HUES64 (cell line): ENCODE data around the gene ATP5F1D. TPM values are rescaled to one million over a fixed set of nuclear protein-coding genes. Genes with fewer than 3 reads are reported as not detected.
"Not testable (repeated sequence)": the region's sequence is repeated elsewhere in the genome, so short reads cannot be mapped to it uniquely, and the experiment has no call there.

Experiments
- H3K27ac ChIP-seq: 2 replicates; pipeline ENCODE4 v1.7.0; 2013; ENCODE audit warnings: low read depth, low read length, inconsistent platforms
- H3K27me3 ChIP-seq: 2 replicates; pipeline ENCODE4 v1.6.1; 2013; ENCODE audit warnings: mild to moderate bottlenecking, low read length; ENCODE audit not compliant: insufficient read depth
- H3K36me3 ChIP-seq: 2 replicates; pipeline ENCODE4 v1.6.1; 2013; ENCODE audit warnings: mild to moderate bottlenecking, low read length; ENCODE audit not compliant: insufficient read depth
- H3K4me1 ChIP-seq: 2 replicates; pipeline ENCODE4 v1.6.1; 2013; ENCODE audit warnings: mild to moderate bottlenecking, low read length, moderate library complexity; ENCODE audit not compliant: insufficient read depth
- H3K4me3 ChIP-seq: 2 replicates; pipeline ENCODE4 v1.5.1; 2013; ENCODE audit warnings: mild to moderate bottlenecking, low read length, moderate library complexity
- H3K9ac ChIP-seq: 2 replicates; pipeline ENCODE4 v1.6.1; 2013; ENCODE audit warnings: mild to moderate bottlenecking, low read depth, low read length
- H3K9me3 ChIP-seq: 2 replicates; pipeline ENCODE4 v1.6.1; 2013; ENCODE audit warnings: low read depth, low read length; ENCODE audit not compliant: insufficient read depth
- WGBS: fragments of 150-250, 120-280 bp; methylation state at CpG from one replicate; pipeline ENCODE4 v1.1.7; 2013; ENCODE audit warnings: missing lambda C conversion rate; 5-methylcytosine and 5-hydroxymethylcytosine counted together
- polyA plus RNA-seq, 2 experiments: library from polyadenylated mRNA; stranded (reverse); fragments of 50-300 nt; gene quantifications; one replicate each; pipeline ENCODE4 v1.2.3, GENCODE V29; 2013

Gene ATP5F1D
- polyA plus RNA-seq (2013, experiment 1 of 2): 131 TPM
- 132 TPM for polyA plus RNA-seq (2013, experiment 2 of 2)

DNA sequence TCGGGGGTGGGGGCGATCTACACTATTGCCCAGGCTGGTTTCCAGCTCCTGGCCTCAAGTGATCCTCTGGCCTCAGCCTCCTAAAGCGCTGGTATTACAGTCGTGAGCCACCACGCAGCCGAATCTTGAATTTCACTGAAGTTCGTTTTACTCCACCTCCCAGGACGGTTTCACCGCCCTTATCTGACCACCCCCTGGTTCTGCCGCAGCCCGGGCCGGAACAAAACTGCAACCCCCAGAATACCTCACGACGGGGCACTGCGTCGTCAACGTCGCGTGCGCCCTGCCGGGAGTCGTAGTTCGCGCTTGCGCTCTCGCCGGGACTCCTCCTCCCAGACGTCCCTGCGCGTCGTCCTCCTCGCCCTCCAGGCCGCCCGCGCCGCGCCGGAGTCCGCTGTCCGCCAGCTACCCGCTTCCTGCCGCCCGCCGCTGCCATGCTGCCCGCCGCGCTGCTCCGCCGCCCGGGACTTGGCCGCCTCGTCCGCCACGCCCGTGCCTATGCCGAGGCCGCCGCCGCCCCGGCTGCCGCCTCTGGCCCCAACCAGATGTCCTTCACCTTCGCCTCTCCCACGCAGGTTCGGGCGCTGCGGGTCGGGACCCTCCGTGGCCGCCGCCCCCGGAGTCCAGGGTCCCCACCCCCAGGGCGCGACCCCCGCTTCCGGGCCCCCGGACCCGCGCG is at the start of gene ATP5F1D:
TSS of gene ATP5F1D (plus strand) at position 335 of the 679 bp plus-strand sequence. CDS start at position 435, 100 bp downstream.
- no peaks in the 10 kb centered on the region for H3K36me3 ChIP-seq
- H3K9ac ChIP-seq: peak within 1 kb of the TSS; percentile 73
- peak within 1 kb of the TSS; percentile 62 for H3K27ac ChIP-seq
- peaks cover 7% of the 10 kb centered on the region; the same call in 1 of the 2 replicates for H3K4me1 ChIP-seq
- 1% methylated on average over 79 of the region's 79 CpGs for WGBS
- no peaks in the 10 kb centered on the region for H3K9me3 ChIP-seq
- H3K27me3 ChIP-seq: no peaks in the 10 kb centered on the region
- peak within 1 kb of the TSS; percentile 68 for H3K4me3 ChIP-seq

DNA sequence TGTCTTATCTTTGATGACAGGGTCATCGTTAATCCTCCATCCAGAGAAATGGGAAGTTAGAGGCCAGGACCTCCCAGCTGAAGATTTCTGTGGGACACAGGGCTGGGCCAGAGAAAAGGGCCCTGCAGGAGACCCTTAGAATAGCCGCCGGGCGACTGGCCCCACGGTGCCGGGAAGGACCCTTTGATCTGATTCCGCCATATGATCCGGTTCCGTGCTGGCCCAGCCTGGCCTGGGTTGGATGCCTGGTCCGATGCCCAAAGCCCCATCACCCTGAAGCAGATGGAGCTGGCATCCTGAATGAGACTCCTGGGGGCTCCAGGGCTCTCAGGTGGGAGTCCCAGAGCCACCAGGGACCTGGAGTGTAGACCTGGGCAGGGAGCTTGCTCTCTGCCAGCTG is 42.0 kb upstream of the ATP5F1D start:
- no peaks in the 10 kb centered on the region for H3K27me3 ChIP-seq
- H3K9me3 ChIP-seq: no peaks in the 10 kb centered on the region
- WGBS: 89% methylated on average over 10 of the region's 10 CpGs
- H3K36me3 ChIP-seq: no peaks in the 10 kb centered on the region
- H3K4me3 ChIP-seq: no peak overlapping the region
- no peak overlapping the region for H3K9ac ChIP-seq
- no peak overlapping the region for H3K27ac ChIP-seq
- no peaks in the 10 kb centered on the region for H3K4me1 ChIP-seq

DNA sequence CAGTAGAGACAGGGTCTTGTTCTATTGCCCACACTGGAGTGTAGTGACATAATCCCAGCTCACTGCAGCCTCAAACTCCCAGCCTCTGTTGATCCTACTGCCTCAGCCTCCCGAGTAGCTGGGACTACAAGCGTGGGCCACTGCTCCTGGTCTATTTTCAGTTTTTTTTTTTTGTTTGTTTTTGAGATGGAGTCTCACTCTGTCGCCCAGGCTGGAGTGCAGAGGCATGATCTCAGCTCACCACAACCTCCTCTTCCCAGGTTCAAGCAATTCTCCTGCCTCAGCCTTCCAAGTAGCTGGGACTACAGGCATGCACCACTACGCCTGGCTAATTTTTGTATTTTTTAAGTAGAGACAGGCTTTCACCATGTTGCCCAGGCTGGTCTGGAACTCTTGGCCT is 40.9 kb upstream of the ATP5F1D start:
- 91% methylated on average over 4 of the region's 4 CpGs for WGBS

DNA sequence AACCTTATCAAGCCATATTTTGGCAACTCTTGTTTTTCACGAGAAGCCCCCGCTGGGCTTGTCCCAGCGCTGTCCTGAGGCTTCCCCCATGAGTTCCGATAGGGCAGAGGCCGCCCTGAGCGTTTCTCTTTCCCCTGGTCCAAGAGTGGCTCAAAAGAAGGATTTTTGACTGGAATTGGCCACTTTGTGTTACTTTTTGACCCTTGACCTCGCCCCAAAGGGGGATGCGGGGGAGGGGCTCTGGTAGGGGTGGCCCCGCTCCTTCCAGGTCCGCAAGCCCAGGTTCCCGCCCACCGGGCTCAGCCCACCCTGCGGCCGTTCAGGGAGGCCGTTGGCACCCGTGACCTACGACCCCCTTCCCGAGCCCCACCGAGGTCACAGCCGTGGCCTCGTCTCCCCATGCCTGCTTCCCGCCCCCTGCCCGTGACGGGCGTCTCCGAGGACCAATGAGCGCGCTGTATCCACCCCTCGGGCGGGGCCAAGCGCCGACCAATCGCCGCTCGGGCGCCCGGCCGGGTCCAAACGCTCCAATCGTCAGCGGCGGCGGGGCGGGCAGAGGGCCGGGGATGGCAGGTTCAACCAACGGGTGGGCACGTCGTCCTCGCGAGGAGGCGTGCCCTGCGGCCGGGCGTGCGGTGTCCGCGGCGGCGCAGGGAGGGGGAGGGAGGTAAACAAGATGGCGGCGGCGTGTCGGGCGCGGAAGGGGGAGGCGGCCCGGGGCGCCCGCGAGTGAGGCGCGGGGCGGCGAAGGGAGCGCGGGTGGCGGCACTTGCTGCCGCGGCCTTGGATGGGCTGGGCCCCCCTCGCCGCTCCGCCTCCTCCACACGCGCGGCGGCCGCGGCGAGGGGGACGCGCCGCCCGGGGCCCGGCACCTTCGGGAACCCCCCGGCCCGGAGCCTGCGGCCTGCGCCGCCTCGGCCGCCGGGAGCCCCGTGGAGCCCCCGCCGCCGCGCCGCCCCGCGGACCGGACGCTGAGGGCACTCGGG is 36.1 kb upstream of the ATP5F1D start, which contains the start of gene STK11:
TSS of gene STK11 (plus strand) at position 665 of the 986 bp plus-strand sequence. CDS start 1,136 bp downstream, outside the sequence.
- no peaks in the 10 kb centered on the region for H3K9me3 ChIP-seq
- peak within 1 kb of the TSS; percentile 74 for H3K27ac ChIP-seq
- WGBS: 4% methylated on average over 113 of the region's 114 CpGs
- peak within 1 kb of the TSS; percentile 75 for H3K4me3 ChIP-seq
- no peaks in the 10 kb centered on the region for H3K27me3 ChIP-seq
- peak within 1 kb of the TSS; percentile 84 for H3K9ac ChIP-seq
- 0 out of 2 replicates have a peak, but pooled peaks cover 6% of the 10 kb centered on the region for H3K4me1 ChIP-seq
- peaks cover 4% of the 10 kb centered on the region; the same call in 1 of the 2 replicates for H3K36me3 ChIP-seq

More for the DNA sequence above, 40.9 kb upstream of the ATP5F1D start:
- H3K27me3 ChIP-seq, H3K4me1 ChIP-seq, H3K9me3 ChIP-seq, H3K36me3 ChIP-seq, H3K4me3 ChIP-seq, H3K27ac ChIP-seq, H3K9ac ChIP-seq: not testable (repeated sequence)

DNA sequence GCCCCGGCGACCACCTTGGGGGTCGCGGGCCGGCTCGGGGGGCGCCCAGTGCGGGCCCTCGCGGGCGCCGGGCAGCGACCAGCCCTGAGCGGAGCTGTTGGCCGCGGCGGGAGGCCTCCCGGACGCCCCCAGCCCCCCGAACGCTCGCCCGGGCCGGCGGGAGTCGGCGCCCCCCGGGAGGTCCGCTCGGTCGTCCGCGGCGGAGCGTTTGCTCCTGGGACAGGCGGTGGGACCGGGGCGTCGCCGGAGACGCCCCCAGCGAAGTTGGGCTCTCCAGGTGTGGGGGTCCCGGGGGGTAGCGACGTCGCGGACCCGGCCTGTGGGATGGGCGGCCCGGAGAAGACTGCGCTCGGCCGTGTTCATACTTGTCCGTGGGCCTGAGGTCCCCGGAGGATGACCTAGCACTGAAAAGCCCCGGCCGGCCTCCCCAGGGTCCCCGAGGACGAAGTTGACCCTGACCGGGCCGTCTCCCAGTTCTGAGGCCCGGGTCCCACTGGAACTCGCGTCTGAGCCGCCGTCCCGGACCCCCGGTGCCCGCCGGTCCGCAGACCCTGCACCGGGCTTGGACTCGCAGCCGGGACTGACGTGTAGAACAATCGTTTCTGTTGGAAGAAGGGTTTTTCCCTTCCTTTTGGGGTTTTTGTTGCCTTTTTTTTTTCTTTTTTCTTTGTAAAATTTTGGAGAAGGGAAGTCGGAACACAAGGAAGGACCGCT is 35.2 kb upstream of the ATP5F1D start:
- Histone ChIP-seq H3K36me3 (peaks cover 4% of the 10 kb centered on the region; the same call in 1 of the 2 replicates), H3K4me1 (0 out of 2 replicates have a peak, but pooled peaks cover 6% of the 10 kb centered on the region), H3K27ac (no peak overlapping the region), H3K4me3 (peak overlapping the region; percentile 75), H3K27me3 (no peaks in the 10 kb centered on the region), H3K9ac (peak overlapping the region; percentile 84), H3K9me3 (no peaks in the 10 kb centered on the region)
- under 1% methylated on average over 78 of the region's 78 CpGs for WGBS

DNA sequence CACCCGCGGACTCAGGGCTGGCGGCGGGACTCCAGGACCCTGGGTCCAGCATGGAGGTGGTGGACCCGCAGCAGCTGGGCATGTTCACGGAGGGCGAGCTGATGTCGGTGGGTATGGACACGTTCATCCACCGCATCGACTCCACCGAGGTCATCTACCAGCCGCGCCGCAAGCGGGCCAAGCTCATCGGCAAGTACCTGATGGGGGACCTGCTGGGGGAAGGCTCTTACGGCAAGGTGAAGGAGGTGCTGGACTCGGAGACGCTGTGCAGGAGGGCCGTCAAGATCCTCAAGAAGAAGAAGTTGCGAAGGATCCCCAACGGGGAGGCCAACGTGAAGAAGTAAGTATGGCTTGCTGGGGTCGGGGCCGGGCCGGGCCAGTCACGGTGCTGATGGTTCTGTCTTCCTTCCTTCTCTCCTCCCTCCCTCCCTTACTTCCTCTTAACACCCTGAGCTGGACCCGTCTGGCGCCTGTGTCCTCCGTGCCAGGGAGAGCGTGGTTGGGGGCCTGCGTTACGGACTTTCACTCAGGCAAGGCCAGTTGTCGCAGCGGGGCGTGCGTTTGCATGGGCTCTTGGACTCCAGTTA is 34.6 kb upstream of the ATP5F1D start:
- 9% methylated on average over 38 of the region's 38 CpGs for WGBS
- Histone ChIP-seq H3K27ac (no peak overlapping the region), H3K9ac (peak overlapping the region; percentile 84)

DNA sequence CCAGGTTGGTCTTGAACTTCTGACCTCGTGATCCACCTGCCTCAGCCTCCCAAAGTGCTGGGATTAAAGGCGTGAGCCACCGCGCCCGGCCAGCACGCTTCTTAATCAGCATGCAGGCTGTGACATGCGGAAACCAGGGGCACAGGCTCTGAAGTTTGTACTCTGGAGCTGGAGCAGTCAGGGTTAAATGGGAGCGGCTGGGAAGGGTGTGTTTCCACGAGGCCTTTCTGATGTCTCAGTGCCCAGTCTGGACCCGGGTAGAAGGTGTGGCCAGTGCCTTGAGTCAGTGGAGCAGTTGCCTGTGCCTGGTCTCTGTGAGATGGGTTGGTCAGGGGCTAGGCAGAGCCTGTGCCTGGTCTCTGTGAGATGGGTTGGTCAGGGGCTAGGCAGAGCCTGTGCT is 32.7 kb upstream of the ATP5F1D start:
- H3K27me3 ChIP-seq, H3K27ac ChIP-seq, H3K9me3 ChIP-seq, H3K36me3 ChIP-seq, H3K4me1 ChIP-seq, H3K9ac ChIP-seq, H3K4me3 ChIP-seq: not testable (repeated sequence)
- 87% methylated on average over 10 of the region's 10 CpGs for WGBS

More for the DNA sequence above, 34.6 kb upstream of the ATP5F1D start:
- Histone ChIP-seq H3K4me1 (0 out of 2 replicates have a peak, but pooled peaks cover 6% of the 10 kb centered on the region), H3K9me3 (no peaks in the 10 kb centered on the region), H3K4me3 (peak overlapping the region; percentile 75), H3K36me3 (peaks cover 4% of the 10 kb centered on the region; the same call in 1 of the 2 replicates), H3K27me3 (no peaks in the 10 kb centered on the region)

DNA sequence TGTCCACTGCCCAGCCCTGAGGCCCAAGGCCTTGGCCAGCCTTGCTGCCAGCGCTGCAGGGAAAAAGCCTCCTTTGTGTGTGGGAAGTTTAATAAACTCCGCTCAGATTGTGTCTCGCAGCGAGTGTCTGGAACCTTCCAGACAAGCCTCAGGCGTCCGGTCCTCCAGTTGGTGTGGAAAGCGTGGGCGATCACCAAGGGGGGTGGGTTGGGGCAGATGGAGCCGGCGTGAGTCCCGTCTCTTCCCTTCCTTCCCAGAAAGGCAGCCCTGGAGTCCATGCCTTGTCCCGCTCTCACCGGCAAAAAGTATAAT is 31.4 kb upstream of the ATP5F1D start:
- WGBS: 97% methylated on average over 13 of the region's 13 CpGs
- Histone ChIP-seq H3K4me1 (0 out of 2 replicates have a peak, but pooled peaks cover 6% of the 10 kb centered on the region), H3K27ac (peak overlapping the region; percentile 49)

DNA sequence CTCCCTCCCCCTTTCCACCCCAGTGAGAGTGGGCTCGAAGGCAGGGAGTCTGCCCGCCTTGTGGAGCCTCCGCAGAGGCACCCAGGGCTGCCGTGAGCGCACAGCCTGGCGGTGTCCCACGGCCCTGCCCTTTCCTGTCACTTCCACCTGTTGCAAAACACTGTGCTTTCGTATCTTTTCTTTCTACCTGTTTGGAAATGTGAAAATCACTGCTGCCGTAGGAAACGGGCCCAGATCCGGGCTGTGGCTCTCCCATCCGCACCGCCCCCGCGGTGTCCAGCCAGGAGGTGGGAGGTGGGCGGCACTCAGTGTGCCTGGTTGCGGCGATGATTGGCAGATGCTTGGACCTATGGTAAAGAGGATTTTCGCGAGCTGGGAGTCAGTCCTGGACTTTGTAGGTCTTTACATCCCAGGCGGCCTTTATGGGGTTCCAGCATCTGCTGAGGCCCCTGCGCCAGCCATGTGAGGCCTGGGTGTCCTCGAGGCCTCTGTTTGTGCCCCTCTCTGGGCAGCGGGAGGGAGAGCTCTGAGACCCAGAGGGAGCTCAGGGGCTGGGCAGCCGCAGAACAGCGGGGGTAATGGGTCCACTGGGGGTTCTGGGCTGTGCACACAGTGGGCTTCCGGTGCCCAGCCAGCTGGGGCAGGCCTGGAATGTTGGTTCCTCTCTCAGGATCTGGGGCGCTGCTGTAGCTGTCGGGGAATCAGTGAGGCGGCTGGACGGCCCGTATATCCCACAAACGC is 29.9 kb upstream of the ATP5F1D start:
- WGBS: 93% methylated on average over 33 of the region's 33 CpGs
- Histone ChIP-seq H3K27ac (peak overlapping the region; percentile 19; the same call in 1 of the 2 replicates), H3K36me3 (peaks cover 8% of the 10 kb centered on the region), H3K9me3 (no peaks in the 10 kb centered on the region), H3K4me1 (0 out of 2 replicates have a peak, but pooled peaks cover 6% of the 10 kb centered on the region), H3K27me3 (no peaks in the 10 kb centered on the region), H3K9ac (no peak overlapping the region), H3K4me3 (no peak overlapping the region)

More for the DNA sequence above, 31.4 kb upstream of the ATP5F1D start:
- Histone ChIP-seq H3K9ac (no peak overlapping the region), H3K9me3 (no peaks in the 10 kb centered on the region), H3K4me3 (no peak overlapping the region), H3K27me3 (no peaks in the 10 kb centered on the region), H3K36me3 (peaks cover 8% of the 10 kb centered on the region)
